ENCODE measurements around the gene CIB1.

The CIB1 gene

DNA sequence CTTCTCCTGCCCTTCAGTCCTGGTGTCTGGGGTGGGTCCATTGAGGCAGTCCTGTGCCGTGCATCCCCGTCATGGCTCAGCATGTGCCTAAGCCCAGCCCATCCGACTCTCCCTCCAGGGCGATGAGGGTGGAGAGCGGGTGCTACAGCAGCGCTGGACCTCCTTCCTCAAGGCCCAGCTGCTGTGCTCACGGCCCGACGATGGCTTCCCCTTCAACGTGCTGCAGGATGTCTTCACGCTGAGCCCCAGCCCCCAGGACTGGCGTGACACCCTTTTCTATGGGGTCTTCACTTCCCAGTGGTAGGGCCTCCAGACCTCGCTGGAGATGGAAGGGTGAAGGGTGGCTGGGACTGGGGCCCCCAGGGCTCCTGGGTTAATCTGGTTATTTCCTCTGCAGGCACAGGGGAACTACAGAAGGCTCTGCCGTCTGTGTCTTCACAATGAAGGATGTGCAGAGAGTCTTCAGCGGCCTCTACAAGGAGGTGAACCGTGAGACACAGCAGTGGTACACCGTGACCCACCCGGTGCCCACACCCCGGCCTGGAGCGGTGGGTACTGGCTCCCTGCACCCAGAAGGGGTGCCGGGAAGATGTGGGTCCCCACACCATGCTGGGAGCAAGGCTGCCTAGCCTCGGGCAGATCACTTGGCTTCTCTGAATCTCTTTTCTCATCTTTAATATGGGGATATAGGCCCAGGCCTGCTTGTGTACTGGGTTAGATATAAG is 10.1 kb downstream of the CIB1 start:
- FAIRE-seq (no peak), DNase-seq (ENCODE audit: insufficient read length, low spot score) (no peak)
- TF ChIP-seq CTCF (IDR thresholded peaks at IDR 0.05; ENCODE audit: insufficient read depth, missing control alignments): no peak

- no peak for TF ChIP-seq CTCF (IDR thresholded peaks at IDR 0.05; ENCODE audit: insufficient read depth, missing control alignments)
- DNase-seq (ENCODE audit: insufficient read length, low spot score): no peak
- no peak for FAIRE-seq
Observed at GRCh38 chr15:90222547-90222946, 11.2 kb downstream of the CIB1 start.

GRCh38 chr15:90221246-90221900 is 12.4 kb downstream of the CIB1 start:
- DNase-seq (ENCODE audit: insufficient read length, low spot score) (peak; percentile 93), FAIRE-seq (no peak)
- peak; percentile 86 for TF ChIP-seq CTCF (IDR thresholded peaks at IDR 0.05; ENCODE audit: insufficient read depth, missing control alignments)

DNA sequence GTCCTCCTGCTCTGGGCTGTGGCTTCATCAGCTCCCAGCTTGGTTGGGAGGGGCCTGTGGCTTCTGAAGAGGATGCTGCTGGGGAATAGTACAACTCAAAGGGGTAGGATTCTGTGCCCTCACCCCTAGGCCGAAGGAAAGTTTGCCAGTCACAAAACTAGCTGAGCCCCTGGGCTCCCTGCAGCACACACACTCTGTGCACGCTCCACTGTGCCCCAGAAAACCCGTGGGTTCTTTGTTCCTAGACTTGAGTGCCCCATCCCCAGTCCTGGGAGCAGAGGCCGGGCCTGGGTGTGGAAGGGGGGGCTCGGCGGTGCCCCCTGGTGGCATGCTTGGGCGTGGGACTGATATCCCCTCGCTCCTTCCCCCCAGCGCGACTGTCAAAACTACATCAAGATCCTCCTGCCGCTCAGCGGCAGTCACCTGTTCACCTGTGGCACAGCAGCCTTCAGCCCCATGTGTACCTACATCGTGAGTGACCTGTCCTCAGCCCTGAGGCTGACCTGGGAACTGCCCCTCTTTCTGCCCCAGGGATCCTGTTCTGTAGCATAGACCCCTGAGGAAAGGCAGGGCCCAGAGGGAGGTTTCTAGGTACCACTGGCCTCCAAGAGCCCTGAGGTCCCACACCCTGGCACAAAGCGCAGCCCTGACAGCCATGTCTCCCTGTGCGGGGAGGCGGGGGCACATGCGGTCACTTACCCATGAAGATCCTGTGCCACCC is 14.2 kb downstream of the CIB1 start:
- FAIRE-seq: no peak
- DNase-seq (ENCODE audit: insufficient read length, low spot score): peak; percentile 68
- peak; percentile 57 for TF ChIP-seq CTCF (IDR thresholded peaks at IDR 0.05; ENCODE audit: insufficient read depth, missing control alignments)

DNA sequence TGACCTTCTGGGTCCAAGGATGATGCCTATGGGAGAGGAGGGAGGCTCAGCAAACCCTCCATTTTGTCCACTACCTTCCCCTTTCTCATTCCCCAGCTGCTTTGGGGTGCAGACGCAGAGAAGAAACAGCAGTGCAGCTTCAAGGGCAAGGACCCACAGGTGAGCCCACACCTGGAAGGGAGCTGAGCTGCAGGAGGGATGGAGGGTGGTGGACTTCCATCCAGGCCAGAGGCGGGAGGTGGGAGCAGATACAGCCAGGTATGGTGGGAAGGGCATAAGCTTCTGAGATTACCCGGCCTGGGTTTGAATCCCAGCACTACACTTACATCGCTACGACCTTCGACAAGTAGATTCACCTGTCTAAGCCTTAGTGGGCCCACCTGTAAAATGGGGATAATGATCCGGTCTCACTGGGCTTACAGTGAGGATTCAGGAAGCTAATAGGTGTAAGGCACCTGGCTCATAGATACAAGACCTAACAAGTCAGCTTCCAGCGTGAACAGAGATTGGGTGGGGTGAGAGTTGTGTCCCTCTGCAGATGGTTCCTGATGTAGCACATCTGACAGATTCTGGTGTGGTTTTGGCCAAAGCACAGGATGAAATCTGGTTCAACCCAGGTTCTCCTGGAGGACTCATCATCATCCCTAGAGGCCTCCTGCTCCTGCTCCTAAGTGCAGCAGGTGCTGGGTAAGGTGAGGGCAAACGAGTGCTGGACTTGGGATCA is 15.9 kb downstream of the CIB1 start:
- TF ChIP-seq CTCF (IDR thresholded peaks at IDR 0.05; ENCODE audit: insufficient read depth, missing control alignments): no peak
- DNase-seq (ENCODE audit: insufficient read length, low spot score) (peak; percentile 7), FAIRE-seq (no peak)

- TF ChIP-seq CTCF (IDR thresholded peaks at IDR 0.05; ENCODE audit: insufficient read depth, missing control alignments): no peak
- FAIRE-seq: no peak
- no peak for DNase-seq (ENCODE audit: insufficient read length, low spot score)
Observed at GRCh38 chr15:90214553-90215196, 19.1 kb downstream of the CIB1 start.
